HCT116 (cell line): ENCODE measurements around the gene ARHGEF17. TPM values are rescaled to one million over a fixed set of nuclear protein-coding genes. Genes with fewer than 3 reads are reported as not detected.

ENCODE experiments used
- ATAC-seq: fragments of 200-7000 bp; cut with Tn5 transposase; 2 replicates; pipeline ENCODE4 v1.9.1; 2020; ENCODE audit warnings: mild to moderate bottlenecking, moderate library complexity
- Bru-seq: library from RNA; stranded (reverse); fragments of 400-500 nt; gene quantifications from one replicate; lab custom pipeline; 2021; lab: Mats Ljungman, UMichigan
- BruChase-seq, 2 experiments: library from RNA; stranded (reverse); fragments of 400-500 nt; gene quantifications; one replicate each; lab custom pipeline; 2021; lab: Mats Ljungman, UMichigan
- BruUV-seq: library from RNA; stranded (reverse); fragments of 400-500 nt; replicated peaks from 2 replicates; lab custom pipeline; 2021; lab: Mats Ljungman, UMichigan
- CTCF ChIA-PET: fragments of 300-600 bp; sonication (Branson Sonifier 250); formaldehyde crosslinking; loops from one replicate; lab custom pipeline; 2021; ENCODE audit warnings: antibody characterized with exemption; lab: Charles Lee
- POLR2A ChIA-PET: fragments of 300-600, 350-600 bp; sonication (Branson Sonifier 250); formaldehyde crosslinking; loops from one replicate; lab custom pipeline; 2021; ENCODE audit warnings: antibody characterized with exemption; lab: Charles Lee
- RAD21 ChIA-PET, 2 experiments: fragments of 300-600 bp; sonication (Branson Sonifier 250); formaldehyde crosslinking; loops; one replicate each; lab custom pipeline; 2023; ENCODE audit warnings: low total read pairs in 2 of 2; ENCODE audit not compliant: uncharacterized antibody in 2 of 2, unreplicated experiment in 2 of 2, low non-redundant PET in 1 of 2; lab: Charles Lee
- DNase-seq: peaks from one replicate; pipeline ENCODE4 v3.0.0-alpha.2; 2010; ENCODE audit warnings: low read depth, low spot score
- H2AFZ ChIP-seq: fragments of 200-600 bp; shearing (Covaris generic), sonication (generic); 2 replicates; pipeline ENCODE4 v1.6.1; 2017; ENCODE audit warnings: low read depth, mixed run types, mixed read lengths, antibody characterized with exemption, low read length; ENCODE audit not compliant: poor library complexity, severe bottlenecking
- H3K27ac ChIP-seq: 2 replicates; pipeline ENCODE4 v1.5.1; 2012; ENCODE audit warnings: low read depth, low read length
- H3K27me3 ChIP-seq: fragments of 200-600 bp; sonication (generic); 2 replicates; pipeline ENCODE4 v1.6.1; 2016; ENCODE audit warnings: mixed run types, low read length, mixed read lengths; ENCODE audit not compliant: insufficient read depth
- H3K36me3 ChIP-seq, 2 experiments: fragments of 200-500 bp in 1 of 2; fragments of 200-600 bp in 1 of 2; sonication (Bioruptor generic) in 1 of 2; sonication (generic) in 1 of 2; 2 replicates each; pipeline versions ENCODE4 v1.5.1 to v1.6.1; 2014 to 2016; ENCODE audit warnings: low read length in 2 of 2, inconsistent platforms in 1 of 2, mixed read lengths in 1 of 2, mixed run types in 1 of 2; ENCODE audit not compliant: insufficient read depth in 2 of 2, control insufficient read depth in 1 of 2
- H3K4me1 ChIP-seq, 2 experiments: fragments of 200-600 bp in 1 of 2; sonication (generic) in 1 of 2; 2 replicates each; pipeline versions ENCODE4 v1.5.1 to v1.6.1; 2012 to 2017; ENCODE audit warnings: low read length in 2 of 2, inconsistent platforms in 1 of 2, mild to moderate bottlenecking in 1 of 2, mixed read lengths in 1 of 2, mixed run types in 1 of 2, moderate library complexity in 1 of 2; ENCODE audit not compliant: insufficient read depth in 2 of 2, control insufficient read depth in 1 of 2
- H3K4me2 ChIP-seq: fragments of 200-600 bp; sonication (generic); 2 replicates; pipeline ENCODE4 v1.6.1; 2017; ENCODE audit warnings: mixed run types, low read length, mixed read lengths
- H3K4me3 ChIP-seq, 2 experiments: fragments of 200-600 bp in 1 of 2; sonication (generic) in 1 of 2; replicated peaks in 1 of 2; 2 replicates each; pipeline ENCODE4 v1.5.1; 2011 to 2016; ENCODE audit warnings: low read length in 2 of 2, control low read depth in 1 of 2, low read depth in 1 of 2, mild to moderate bottlenecking in 1 of 2, mixed read lengths in 1 of 2, mixed run types in 1 of 2
- H3K79me2 ChIP-seq: fragments of 200-600 bp; sonication (generic); 2 replicates; pipeline ENCODE4 v1.6.1; 2017; ENCODE audit warnings: mild to moderate bottlenecking, mixed run types, low read length, moderate library complexity, mixed read lengths; ENCODE audit not compliant: insufficient read depth
- H3K9ac ChIP-seq: fragments of 200-600 bp; sonication (generic); 2 replicates; pipeline ENCODE4 v1.6.1; 2016; ENCODE audit warnings: low read length, mixed read lengths
- H3K9me2 ChIP-seq: fragments of 200-600 bp; sonication (generic), shearing (Covaris generic); 2 replicates; pipeline ENCODE4 v1.6.1; 2017; ENCODE audit warnings: mixed run types, mild to moderate bottlenecking, moderate library complexity; ENCODE audit not compliant: insufficient read depth
- H3K9me3 ChIP-seq, 2 experiments: fragments of 200-500 bp in 1 of 2; fragments of 200-600 bp in 1 of 2; sonication (Bioruptor generic) in 1 of 2; sonication (generic) in 1 of 2; 2 replicates each; pipeline ENCODE4 v1.6.1; 2014 to 2017; ENCODE audit warnings: low read length in 2 of 2, mixed read lengths in 2 of 2, inconsistent platforms in 1 of 2, low read depth in 1 of 2, mild to moderate bottlenecking in 1 of 2, mixed run types in 1 of 2, moderate library complexity in 1 of 2; ENCODE audit not compliant: control insufficient read depth in 1 of 2, insufficient read depth in 1 of 2
- H4K20me1 ChIP-seq: fragments of 200-600 bp; sonication (generic), shearing (Covaris generic); 2 replicates; pipeline ENCODE4 v1.6.1; 2017; ENCODE audit warnings: mixed run types, mild to moderate bottlenecking, moderate library complexity; ENCODE audit not compliant: insufficient read depth
- CEBPB ChIP-seq: IDR thresholded peaks from 2 replicates; pipeline ENCODE4 v1.6.1; 2012; ENCODE audit warnings: low read depth
- EGR1 ChIP-seq: IDR thresholded peaks from 2 replicates; pipeline ENCODE4 v1.6.1; 2012; ENCODE audit warnings: low read depth
- ELF1 ChIP-seq: IDR thresholded peaks from 2 replicates; pipeline ENCODE4 v1.6.1; 2012; ENCODE audit warnings: low read depth, borderline replicate concordance
- EZH2 ChIP-seq: fragments of 200-600 bp; sonication (generic); IDR thresholded peaks from 2 replicates; pipeline ENCODE4 v1.6.1; 2017; ENCODE audit warnings: antibody characterized with exemption, mixed run types
- FOSL1 ChIP-seq: IDR thresholded peaks from 2 replicates; pipeline ENCODE4 v1.6.1; 2012; ENCODE audit warnings: low read depth
- POLR2A ChIP-seq: IDR thresholded peaks from 2 replicates; pipeline ENCODE4 v1.7.0; 2011; ENCODE audit warnings: borderline replicate concordance; ENCODE audit not compliant: insufficient read depth, insufficient read length; ENCODE audit errors: extremely low read depth
- RAD21 ChIP-seq: IDR thresholded peaks from 2 replicates; pipeline ENCODE4 v1.6.1; 2012; ENCODE audit warnings: low read depth, mild to moderate bottlenecking
- YY1 ChIP-seq: IDR thresholded peaks from 2 replicates; pipeline ENCODE4 v1.6.1; 2011; ENCODE audit warnings: low read length, low read depth, moderate library complexity, mild to moderate bottlenecking; ENCODE audit not compliant: insufficient replicate concordance; ENCODE audit errors: extremely low read depth
- intact Hi-C: fragments of 100-400 bp; cut with micrococcal nuclease; formaldehyde crosslinking; loops from 2 replicates; pipeline ENCODE4 v1.10.0; 2022
- long read RNA-seq: library from polyadenylated mRNA; unstranded; transcript quantifications from one replicate; pipeline ENCODE4 v2.0.0, GENCODE V29; 2021; ENCODE audit not compliant: unreplicated experiment
- polyA plus RNA-seq: library from polyadenylated mRNA; unstranded; fragments of >200 nt; gene quantifications from 2 replicates; pipeline ENCODE4 v1.2.1, GENCODE V29; 2012; ENCODE audit warnings: missing spikeins
- total RNA-seq: library from RNA; stranded (reverse); gene quantifications from one replicate; pipeline ENCODE4 v1.2.1, GENCODE V29; 2021; ENCODE audit not compliant: unreplicated experiment
- TF ChIP-seq, protein P1 (sequence below): IDR thresholded peaks from 2 replicates; pipeline ENCODE4 v1.6.1; 2012

Gene ARHGEF17, protein sequence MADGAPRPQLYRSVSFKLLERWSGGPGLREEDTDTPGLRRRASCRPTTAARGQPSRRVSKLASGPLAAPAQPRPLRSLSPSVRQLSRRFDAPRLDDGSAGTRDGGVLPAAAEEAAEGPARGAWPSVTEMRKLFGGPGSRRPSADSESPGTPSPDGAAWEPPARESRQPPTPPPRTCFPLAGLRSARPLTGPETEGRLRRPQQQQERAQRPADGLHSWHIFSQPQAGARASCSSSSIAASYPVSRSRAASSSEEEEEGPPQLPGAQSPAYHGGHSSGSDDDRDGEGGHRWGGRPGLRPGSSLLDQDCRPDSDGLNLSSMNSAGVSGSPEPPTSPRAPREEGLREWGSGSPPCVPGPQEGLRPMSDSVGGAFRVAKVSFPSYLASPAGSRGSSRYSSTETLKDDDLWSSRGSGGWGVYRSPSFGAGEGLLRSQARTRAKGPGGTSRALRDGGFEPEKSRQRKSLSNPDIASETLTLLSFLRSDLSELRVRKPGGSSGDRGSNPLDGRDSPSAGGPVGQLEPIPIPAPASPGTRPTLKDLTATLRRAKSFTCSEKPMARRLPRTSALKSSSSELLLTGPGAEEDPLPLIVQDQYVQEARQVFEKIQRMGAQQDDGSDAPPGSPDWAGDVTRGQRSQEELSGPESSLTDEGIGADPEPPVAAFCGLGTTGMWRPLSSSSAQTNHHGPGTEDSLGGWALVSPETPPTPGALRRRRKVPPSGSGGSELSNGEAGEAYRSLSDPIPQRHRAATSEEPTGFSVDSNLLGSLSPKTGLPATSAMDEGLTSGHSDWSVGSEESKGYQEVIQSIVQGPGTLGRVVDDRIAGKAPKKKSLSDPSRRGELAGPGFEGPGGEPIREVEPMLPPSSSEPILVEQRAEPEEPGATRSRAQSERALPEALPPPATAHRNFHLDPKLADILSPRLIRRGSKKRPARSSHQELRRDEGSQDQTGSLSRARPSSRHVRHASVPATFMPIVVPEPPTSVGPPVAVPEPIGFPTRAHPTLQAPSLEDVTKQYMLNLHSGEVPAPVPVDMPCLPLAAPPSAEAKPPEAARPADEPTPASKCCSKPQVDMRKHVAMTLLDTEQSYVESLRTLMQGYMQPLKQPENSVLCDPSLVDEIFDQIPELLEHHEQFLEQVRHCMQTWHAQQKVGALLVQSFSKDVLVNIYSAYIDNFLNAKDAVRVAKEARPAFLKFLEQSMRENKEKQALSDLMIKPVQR (N-terminal part only)
- total RNA-seq (18.2 TPM), Bru-seq, nascent RNA (percentile 49 among the genes with signal in this experiment), BruChase-seq, experiment 1, labeled RNA remaining after a 6-hour chase (percentile 54 among the genes with signal in this experiment), BruChase-seq, experiment 2, labeled RNA remaining after a 2-hour chase (percentile 56 among the genes with signal in this experiment)
- 17.6 and 21.1 TPM in 2 replicates for polyA plus RNA-seq
- long read RNA-seq, partial matches to known transcripts: 6 of 9 reads
- long read RNA-seq, other reads (novel, unspliced or antisense): 2 of 9 reads

DNA sequence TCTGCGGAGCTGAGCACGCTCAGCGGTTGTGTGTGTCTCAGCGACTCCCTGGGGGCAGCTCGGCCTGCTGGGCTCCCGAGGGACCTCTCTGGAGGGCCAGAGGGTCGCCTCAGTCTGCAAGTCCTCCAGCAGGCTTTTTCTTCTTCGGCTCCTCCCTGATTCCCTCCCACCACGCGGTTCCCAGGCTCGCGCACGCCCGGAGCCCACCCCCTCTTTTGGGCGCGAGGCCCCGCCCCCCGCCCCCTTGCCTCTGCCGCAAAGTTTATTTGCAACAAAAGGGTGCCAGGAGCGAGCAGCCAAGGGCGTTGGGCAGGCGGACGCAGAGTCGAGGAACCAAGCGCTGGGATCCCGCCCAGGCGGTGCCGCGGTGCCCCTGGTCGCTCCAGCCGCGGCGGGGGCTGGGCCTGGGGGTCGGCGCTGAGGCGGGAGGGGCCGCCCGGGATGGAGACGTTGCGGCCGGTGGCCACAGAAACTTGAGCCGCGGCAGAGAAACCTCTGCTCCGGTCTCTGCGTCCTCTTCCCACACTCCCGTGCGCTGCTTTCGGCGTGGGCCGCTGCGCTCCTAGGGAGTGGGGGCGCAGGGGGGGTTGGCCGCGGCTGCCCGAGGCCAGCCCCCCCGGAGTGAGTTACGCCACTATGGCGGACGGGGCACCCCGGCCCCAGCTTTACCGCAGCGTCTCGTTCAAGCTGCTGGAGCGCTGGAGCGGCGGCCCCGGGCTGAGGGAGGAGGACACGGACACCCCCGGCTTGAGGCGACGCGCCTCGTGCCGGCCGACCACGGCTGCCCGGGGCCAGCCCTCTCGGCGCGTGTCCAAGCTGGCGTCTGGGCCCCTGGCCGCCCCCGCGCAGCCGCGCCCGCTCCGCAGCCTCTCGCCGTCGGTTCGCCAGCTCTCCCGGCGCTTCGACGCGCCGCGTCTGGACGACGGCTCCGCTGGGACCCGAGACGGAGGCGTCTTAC is at the start of gene ARHGEF17:
TSS of gene ARHGEF17 (plus strand) at position 274 of the 958 bp plus-strand sequence. CDS start at position 637, 363 bp downstream.
- Histone ChIP-seq H3K4me3 (peak within 1 kb of the TSS; percentile 59 to 77), H3K9me2 (no peaks in the 10 kb centered on the region), H3K9me3 (no peaks in the 10 kb centered on the region), H3K4me1 (peaks cover 13 to 40% of the 10 kb centered on the region in 2 experiments), H4K20me1 (no peaks in the 10 kb centered on the region), H3K9ac (peak within 1 kb of the TSS; percentile 88), H3K4me2 (peak within 1 kb of the TSS; percentile 100), H3K79me2 (peaks cover 6% of the 10 kb centered on the region; the same call in 1 of the 2 replicates), H3K27ac (peak within 1 kb of the TSS; percentile 92), H3K27me3 (no peaks in the 10 kb centered on the region), H3K36me3 (no peaks in the 10 kb centered on the region), H2AFZ (peak within 1 kb of the TSS; percentile 25)
- ChIA-PET CTCF (interaction anchor here (0.7 to 5.6 kb wide), 18 partner anchors 10 to 318 kb away, joined by 3 to 77 read pairs (median 8); no protein-coding TSS in a partner anchor), POLR2A (interaction anchor here (0.9 to 1.4 kb wide), 4 partner anchors 9 to 27 kb away, joined by 3 to 4 read pairs (median 4); no protein-coding TSS in a partner anchor), RAD21 (interaction anchor here (0.9 to 2.1 kb wide), 9 partner anchors 15 to 85 kb away, joined by 3 to 12 read pairs (median 4); no protein-coding TSS in a partner anchor)
- no peak for TF ChIP-seq RAD21
- TF ChIP-seq YY1: no peak
- TF ChIP-seq CEBPB: no peak
- TF ChIP-seq, protein P1, sequence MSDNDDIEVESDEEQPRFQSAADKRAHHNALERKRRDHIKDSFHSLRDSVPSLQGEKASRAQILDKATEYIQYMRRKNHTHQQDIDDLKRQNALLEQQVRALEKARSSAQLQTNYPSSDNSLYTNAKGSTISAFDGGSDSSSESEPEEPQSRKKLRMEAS: peak; percentile 61; the same call in 1 of the 2 replicates
- no peak for TF ChIP-seq FOSL1
- peak; percentile 7 for TF ChIP-seq POLR2A
- TF ChIP-seq EZH2: no peak
- TF ChIP-seq ELF1: no peak
- TF ChIP-seq EGR1: peak; percentile 82
- ATAC-seq (peak; percentile 43), DNase-seq (peak; percentile 34)
- intact Hi-C loops: loop anchor here (5.0 kb wide), 1 partner anchor 69 kb away; the partner anchor contains the start of gene RELT
- no TSS peak for BruUV-seq
